IPS-20b (cell line): ENCODE results near the gene ENOX2.

Experiments
- H3K27ac ChIP-seq: one replicate; pipeline ENCODE4 v1.5.1; 2013; ENCODE audit warnings: low read length
- H3K27me3 ChIP-seq: 2 replicates; pipeline ENCODE4 v1.6.1; 2013; ENCODE audit warnings: mild to moderate bottlenecking, low read length, inconsistent platforms; ENCODE audit not compliant: insufficient read depth
- H3K36me3 ChIP-seq: 2 replicates; pipeline ENCODE4 v1.6.1; 2013; ENCODE audit warnings: low read depth, mild to moderate bottlenecking, inconsistent platforms, low read length, moderate library complexity; ENCODE audit not compliant: insufficient read depth
- H3K4me1 ChIP-seq: 2 replicates; pipeline ENCODE4 v1.6.1; 2013; ENCODE audit warnings: mild to moderate bottlenecking, control low read depth, inconsistent platforms, low read length, moderate library complexity; ENCODE audit not compliant: insufficient read depth
- H3K4me3 ChIP-seq: 2 replicates; pipeline ENCODE4 v1.5.1; 2013; ENCODE audit warnings: mild to moderate bottlenecking, low read length, inconsistent platforms
- H3K9ac ChIP-seq: 2 replicates; pipeline ENCODE4 v1.6.1; 2013; ENCODE audit warnings: low read depth, mild to moderate bottlenecking, inconsistent platforms, low read length, moderate library complexity
- H3K9me3 ChIP-seq: 2 replicates; pipeline ENCODE4 v1.6.1; 2013; ENCODE audit warnings: mild to moderate bottlenecking, low read depth, low read length, inconsistent platforms; ENCODE audit not compliant: insufficient read depth

Gene ENOX2

GRCh38 chrX:130878350-130879341 is 24.4 kb downstream of the ENOX2 start:
- H3K9me3 ChIP-seq: no peaks in the 10 kb centered on the region
- H3K4me1 ChIP-seq: peaks cover 9% of the 10 kb centered on the region
- H3K27me3 ChIP-seq: no peaks in the 10 kb centered on the region
- H3K27ac ChIP-seq: no peak overlapping the region
- H3K36me3 ChIP-seq: no peaks in the 10 kb centered on the region
- no peak overlapping the region for H3K9ac ChIP-seq
- no peak overlapping the region for H3K4me3 ChIP-seq

- no peak overlapping the region for H3K9ac ChIP-seq
- peaks cover 9% of the 10 kb centered on the region for H3K4me1 ChIP-seq
- no peaks in the 10 kb centered on the region for H3K36me3 ChIP-seq
- no peak overlapping the region for H3K4me3 ChIP-seq
- no peaks in the 10 kb centered on the region for H3K27me3 ChIP-seq
- H3K9me3 ChIP-seq: no peaks in the 10 kb centered on the region
- H3K27ac ChIP-seq: no peak overlapping the region
These were observed 25.1 kb downstream of the ENOX2 start for GRCh38 chrX:130877892-130878341.

- Histone ChIP-seq H3K27ac (no peak overlapping the region), H3K9me3 (no peaks in the 10 kb centered on the region), H3K27me3 (no peaks in the 10 kb centered on the region), H3K4me3 (no peak overlapping the region), H3K4me1 (peaks cover 9% of the 10 kb centered on the region), H3K36me3 (no peaks in the 10 kb centered on the region), H3K9ac (no peak overlapping the region)
These were observed 26.8 kb downstream of the ENOX2 start for GRCh38 chrX:130876226-130876625.

GRCh38 chrX:130874751-130875150 is 28.3 kb downstream of the ENOX2 start:
- no peak overlapping the region for H3K4me3 ChIP-seq
- no peak overlapping the region for H3K9ac ChIP-seq
- peaks cover 7% of the 10 kb centered on the region for H3K4me1 ChIP-seq
- H3K27ac ChIP-seq: no peak overlapping the region
- no peaks in the 10 kb centered on the region for H3K36me3 ChIP-seq
- no peaks in the 10 kb centered on the region for H3K9me3 ChIP-seq
- no peaks in the 10 kb centered on the region for H3K27me3 ChIP-seq

GRCh38 chrX:130869239-130869638 is 33.8 kb downstream of the ENOX2 start:
- Histone ChIP-seq H3K4me1 (no peaks in the 10 kb centered on the region), H3K27me3 (no peaks in the 10 kb centered on the region), H3K4me3 (no peak overlapping the region), H3K27ac (no peak overlapping the region), H3K36me3 (no peaks in the 10 kb centered on the region), H3K9ac (no peak overlapping the region), H3K9me3 (no peaks in the 10 kb centered on the region)

GRCh38 chrX:130861462-130861861 is 41.5 kb downstream of the ENOX2 start:
- no peaks in the 10 kb centered on the region for H3K4me1 ChIP-seq
- no peak overlapping the region for H3K4me3 ChIP-seq
- H3K9me3 ChIP-seq: no peaks in the 10 kb centered on the region
- no peak overlapping the region for H3K9ac ChIP-seq
- H3K27me3 ChIP-seq: no peaks in the 10 kb centered on the region
- H3K27ac ChIP-seq: no peak overlapping the region
- no peaks in the 10 kb centered on the region for H3K36me3 ChIP-seq

GRCh38 chrX:130857207-130857606 is 45.8 kb downstream of the ENOX2 start:
- Histone ChIP-seq H3K4me3 (no peak overlapping the region), H3K4me1 (no peaks in the 10 kb centered on the region), H3K9ac (no peak overlapping the region), H3K9me3 (no peaks in the 10 kb centered on the region), H3K27ac (no peak overlapping the region), H3K36me3 (no peaks in the 10 kb centered on the region), H3K27me3 (no peaks in the 10 kb centered on the region)

GRCh38 chrX:130851569-130851968 is 51.4 kb downstream of the ENOX2 start:
- no peaks in the 10 kb centered on the region for H3K27me3 ChIP-seq
- no peak overlapping the region for H3K4me3 ChIP-seq
- no peaks in the 10 kb centered on the region for H3K9me3 ChIP-seq

GRCh38 chrX:130848763-130849162 is 54.2 kb downstream of the ENOX2 start:
- H3K27me3 ChIP-seq: no peaks in the 10 kb centered on the region

More at GRCh38 chrX:130851569-130851968, 51.4 kb downstream of the ENOX2 start:
- Histone ChIP-seq H3K9ac (no peak overlapping the region), H3K4me1 (no peaks in the 10 kb centered on the region), H3K27ac (no peak overlapping the region), H3K36me3 (no peaks in the 10 kb centered on the region)

GRCh38 chrX:130846746-130847145 is 56.3 kb downstream of the ENOX2 start:
- H3K9ac ChIP-seq: no peak overlapping the region
- no peak overlapping the region for H3K4me3 ChIP-seq
- no peaks in the 10 kb centered on the region for H3K27me3 ChIP-seq
- H3K4me1 ChIP-seq: no peaks in the 10 kb centered on the region; the same call in 1 of the 2 replicates
- H3K36me3 ChIP-seq: no peaks in the 10 kb centered on the region
- H3K27ac ChIP-seq: no peak overlapping the region
- H3K9me3 ChIP-seq: no peaks in the 10 kb centered on the region

More at GRCh38 chrX:130848763-130849162, 54.2 kb downstream of the ENOX2 start:
- no peaks in the 10 kb centered on the region for H3K9me3 ChIP-seq
- H3K4me1 ChIP-seq: no peaks in the 10 kb centered on the region
- no peak overlapping the region for H3K4me3 ChIP-seq
- no peaks in the 10 kb centered on the region for H3K36me3 ChIP-seq
- H3K9ac ChIP-seq: no peak overlapping the region
- H3K27ac ChIP-seq: no peak overlapping the region

- H3K4me1 ChIP-seq: no peaks in the 10 kb centered on the region; the same call in 1 of the 2 replicates
- no peak overlapping the region for H3K4me3 ChIP-seq
- H3K36me3 ChIP-seq: no peaks in the 10 kb centered on the region
- no peak overlapping the region for H3K9ac ChIP-seq
- H3K27ac ChIP-seq: no peak overlapping the region
- H3K9me3 ChIP-seq: no peaks in the 10 kb centered on the region
- H3K27me3 ChIP-seq: no peaks in the 10 kb centered on the region
These were observed 61.2 kb downstream of the ENOX2 start for GRCh38 chrX:130841776-130842175.

- Histone ChIP-seq H3K27ac (no peak overlapping the region), H3K36me3 (no peaks in the 10 kb centered on the region), H3K9me3 (no peaks in the 10 kb centered on the region), H3K4me1 (no peaks in the 10 kb centered on the region; the same call in 1 of the 2 replicates), H3K4me3 (no peak overlapping the region), H3K9ac (no peak overlapping the region), H3K27me3 (no peaks in the 10 kb centered on the region)
These were observed 62.7 kb downstream of the ENOX2 start for GRCh38 chrX:130840345-130840744.
